Activated CD4-positive, alpha-beta T cell treated with anti-CD3 and anti-CD28 coated beads, Interleukin-2, amount 50 U/mL, for 24 hours (primary cell): ENCODE measurements around the gene TMEM42.

Experiments
- DNase-seq, 2 donors: peaks; one replicate each; pipeline ENCODE4 v3.0.0-alpha.2; 2020; ENCODE audit warnings: low read depth in 1 of 2, low spot score in 1 of 2

TMEM42 gene

DNA sequence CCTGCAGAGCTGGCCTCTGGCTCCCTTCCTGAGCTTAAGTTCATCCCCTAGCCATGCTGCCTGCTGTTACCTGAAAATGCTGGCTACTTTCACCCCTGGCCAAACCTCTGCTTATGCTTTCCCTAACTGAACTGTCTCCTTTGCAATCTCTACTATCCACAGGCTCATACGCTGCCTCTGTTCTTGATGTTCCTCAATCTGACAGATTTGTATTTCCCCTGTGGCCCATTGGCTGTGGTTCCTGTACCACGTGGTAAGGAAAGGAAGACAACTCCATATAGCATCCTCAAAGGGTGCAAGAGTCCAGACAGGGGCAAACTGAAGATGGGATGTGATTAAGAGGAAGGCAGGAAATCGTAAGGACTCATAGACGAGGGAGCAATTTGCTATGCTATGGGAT, 45.9 kb downstream of the TMEM42 start:
- no peak for DNase-seq

DNA sequence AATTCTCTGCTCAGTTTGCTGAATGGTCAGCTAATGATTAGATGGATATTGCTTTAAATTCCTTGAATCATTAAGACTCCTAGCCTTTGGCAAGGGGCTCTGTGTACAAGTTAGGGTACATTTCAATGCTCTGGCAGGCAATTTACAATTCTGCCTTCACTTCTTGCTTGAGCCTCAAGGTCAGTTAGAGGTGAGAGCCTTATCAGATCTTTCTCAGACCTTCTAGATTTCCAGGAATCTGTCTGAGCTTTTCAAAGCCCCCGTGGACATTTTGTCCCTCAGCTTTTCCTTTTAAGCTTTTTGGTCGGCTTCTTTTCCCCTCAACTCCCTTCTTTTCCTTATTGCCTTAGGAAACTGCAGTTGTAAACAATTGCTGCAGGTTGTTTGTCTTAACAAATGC, 47.4 kb downstream of the TMEM42 start:
- DNase-seq, result no peak

DNA sequence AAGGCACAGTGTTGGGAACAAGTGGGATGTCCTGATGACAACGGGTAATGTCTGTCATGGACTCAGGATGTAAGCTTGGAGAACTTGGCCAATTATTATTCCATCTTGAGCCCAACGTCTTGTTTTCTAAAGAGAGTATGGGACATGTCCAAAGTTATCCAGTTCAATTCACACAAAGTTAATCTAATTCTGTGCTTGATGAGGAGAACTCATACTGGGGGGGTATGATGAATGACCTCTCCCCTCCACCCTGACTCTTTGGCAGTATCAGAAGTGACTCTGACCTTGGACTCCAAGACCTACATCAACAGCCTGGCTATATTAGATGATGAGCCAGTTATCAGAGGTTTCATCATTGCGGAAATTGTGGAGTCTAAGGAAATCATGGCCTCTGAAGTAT, 49.0 kb downstream of the TMEM42 start:
- no peak for DNase-seq

DNA sequence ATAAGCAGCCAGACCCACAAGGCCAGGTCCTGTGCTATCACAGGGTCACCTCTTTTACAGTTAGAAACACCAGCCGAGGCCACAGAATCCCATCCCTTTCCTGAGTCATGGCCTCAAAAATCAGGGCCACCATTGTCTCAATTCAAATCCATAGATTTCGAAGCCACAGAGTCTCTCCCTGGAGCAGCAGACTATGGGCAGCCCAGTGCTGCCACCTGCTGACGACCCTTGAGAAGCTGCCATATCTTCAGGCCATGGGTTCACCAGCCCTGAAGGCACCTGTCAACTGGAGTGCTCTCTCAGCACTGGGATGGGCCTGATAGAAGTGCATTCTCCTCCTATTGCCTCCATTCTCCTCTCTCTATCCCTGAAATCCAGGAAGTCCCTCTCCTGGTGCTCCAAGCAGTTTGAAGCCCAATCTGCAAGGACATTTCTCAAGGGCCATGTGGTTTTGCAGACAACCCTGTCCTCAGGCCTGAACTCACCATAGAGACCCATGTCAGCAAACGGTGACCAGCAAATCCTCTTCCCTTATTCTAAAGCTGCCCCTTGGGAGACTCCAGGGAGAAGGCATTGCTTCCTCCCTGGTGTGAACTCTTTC, 52.3 kb downstream of the TMEM42 start:
- DNase-seq, result peak; percentile 47 to 52

DNA sequence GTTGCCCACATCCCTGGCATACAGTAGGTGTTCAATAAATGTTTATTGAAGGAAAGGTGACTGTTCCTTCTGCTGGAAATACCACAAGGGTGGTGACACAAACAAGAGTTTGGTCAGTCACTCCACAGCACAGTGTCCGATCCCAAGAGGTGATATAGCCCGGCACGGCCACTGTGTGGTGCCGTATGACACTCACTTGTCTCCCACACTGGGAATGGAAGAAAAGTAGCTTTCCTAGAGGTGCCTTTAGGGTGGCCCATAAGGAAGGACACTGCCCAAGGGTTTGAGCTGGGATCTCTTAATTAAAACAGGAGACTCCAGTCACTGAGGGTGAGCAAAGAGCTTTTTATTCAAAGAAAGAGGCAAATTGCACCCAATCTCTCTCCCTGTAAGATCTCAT, 53.2 kb downstream of the TMEM42 start:
- no peak for DNase-seq
